Measurements from ENCODE around the gene ABCA7. TPM values are rescaled to one million over a fixed set of nuclear protein-coding genes. Genes with fewer than 3 reads are reported as not detected.

Gene ABCA7
- total and polyA plus RNA-seq, 2 of the 13 experiments (the other 11 are each of a cell fraction or from before 2014, with no cell fraction given) = 4.4 to 32.4 TPM

DNA sequence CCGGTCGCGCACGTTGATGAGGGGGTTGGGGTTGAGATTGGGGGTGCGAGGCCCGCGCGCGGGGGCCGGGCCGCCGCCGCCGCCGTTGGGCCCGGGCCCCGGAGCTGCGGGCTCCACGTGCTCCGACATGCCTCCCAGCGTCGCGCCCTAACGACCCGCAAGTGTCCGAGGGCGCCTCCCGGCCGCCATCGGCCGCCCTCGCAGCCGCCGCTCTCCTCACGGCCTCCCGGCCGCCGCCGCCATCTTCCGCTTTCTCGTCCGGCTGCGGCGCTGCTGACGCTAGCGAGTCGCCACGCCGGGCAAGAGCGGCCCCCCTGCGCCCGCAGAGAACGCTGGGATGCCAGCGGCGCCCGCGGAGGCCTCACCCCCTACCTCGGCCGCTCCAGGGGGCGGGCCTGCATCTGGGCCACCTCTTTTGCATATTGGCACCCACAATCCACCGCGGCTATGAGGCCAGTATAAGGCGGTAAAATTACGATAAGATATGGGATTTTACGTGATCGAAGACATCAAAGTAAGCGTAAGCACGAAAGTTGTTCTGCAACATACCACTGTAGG lies 19.0 kb upstream of the ABCA7 start, which contains the start of gene TMEM259 (continued):
- TF ChIP-seq, protein P1, sequence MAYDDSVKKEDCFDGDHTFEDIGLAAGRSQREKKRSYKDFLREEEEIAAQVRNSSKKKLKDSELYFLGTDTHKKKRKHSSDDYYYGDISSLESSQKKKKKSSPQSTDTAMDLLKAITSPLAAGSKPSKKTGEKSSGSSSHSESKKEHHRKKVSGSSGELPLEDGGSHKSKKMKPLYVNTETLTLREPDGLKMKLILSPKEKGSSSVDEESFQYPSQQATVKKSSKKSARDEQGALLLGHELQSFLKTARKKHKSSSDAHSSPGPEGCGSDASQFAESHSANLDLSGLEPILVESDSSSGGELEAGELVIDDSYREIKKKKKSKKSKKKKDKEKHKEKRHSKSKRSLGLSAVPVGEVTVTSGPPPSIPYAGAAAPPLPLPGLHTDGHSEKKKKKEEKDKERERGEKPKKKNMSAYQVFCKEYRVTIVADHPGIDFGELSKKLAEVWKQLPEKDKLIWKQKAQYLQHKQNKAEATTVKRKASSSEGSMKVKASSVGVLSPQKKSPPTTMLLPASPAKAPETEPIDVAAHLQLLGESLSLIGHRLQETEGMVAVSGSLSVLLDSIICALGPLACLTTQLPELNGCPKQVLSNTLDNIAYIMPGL (CRISPR knock-in tag; IDR thresholded peaks at IDR 0.05; ENCODE audit: borderline replicate concordance in 1 of 2, low read depth in 1 of 2) = peak in 1 of 2 experiments; percentile 90; a peak in 1 of 4 replicates
- TF ChIP-seq MATR3 (CRISPR knock-in tag; IDR thresholded peaks at IDR 0.05) (no peak), ZFY (CRISPR knock-in tag; IDR thresholded peaks at IDR 0.05) (peak; percentile 84), ARHGAP35 (CRISPR knock-in tag; IDR thresholded peaks at IDR 0.05; ENCODE audit: borderline replicate concordance) (no peak), NR0B2 (CRISPR knock-in tag; IDR thresholded peaks at IDR 0.05) (no peak), ZNF883 (CRISPR knock-in tag; IDR thresholded peaks at IDR 0.05; ENCODE audit: not compliant biosample characterization) (no peak), ZNF3 (CRISPR knock-in tag; IDR thresholded peaks at IDR 0.05) (no peak), CENPX (CRISPR knock-in tag; IDR thresholded peaks at IDR 0.05) (no peak), ZSCAN31 (CRISPR knock-in tag; IDR thresholded peaks at IDR 0.05; ENCODE audit: low read depth) (no peak; the same call in 1 of the 2 replicates), ZNF12 (CRISPR knock-in tag; IDR thresholded peaks at IDR 0.05) (no peak), ZNF512B (CRISPR knock-in tag; IDR thresholded peaks at IDR 0.05; ENCODE audit: borderline replicate concordance) (no peak), SALL1 (CRISPR knock-in tag; IDR thresholded peaks at IDR 0.05) (no peak), TBX2 (CRISPR knock-in tag; IDR thresholded peaks at IDR 0.05; ENCODE audit: borderline replicate concordance) (no peak), PHF21A (CRISPR knock-in tag; IDR thresholded peaks at IDR 0.05) (peak; percentile 49; the same call in 1 of the 2 replicates), MXD1 (CRISPR knock-in tag; IDR thresholded peaks at IDR 0.05) (no peak), MTF1 (CRISPR knock-in tag; IDR thresholded peaks at IDR 0.05) (no peak), CCDC6 (CRISPR knock-in tag; IDR thresholded peaks at IDR 0.05) (no peak), NFKB2 (CRISPR knock-in tag; IDR thresholded peaks at IDR 0.05; ENCODE audit: borderline replicate concordance) (no peak), KDM5B (CRISPR knock-in tag; IDR thresholded peaks at IDR 0.05; ENCODE audit: borderline replicate concordance) (no peak)
- TF ChIP-seq, protein P2, sequence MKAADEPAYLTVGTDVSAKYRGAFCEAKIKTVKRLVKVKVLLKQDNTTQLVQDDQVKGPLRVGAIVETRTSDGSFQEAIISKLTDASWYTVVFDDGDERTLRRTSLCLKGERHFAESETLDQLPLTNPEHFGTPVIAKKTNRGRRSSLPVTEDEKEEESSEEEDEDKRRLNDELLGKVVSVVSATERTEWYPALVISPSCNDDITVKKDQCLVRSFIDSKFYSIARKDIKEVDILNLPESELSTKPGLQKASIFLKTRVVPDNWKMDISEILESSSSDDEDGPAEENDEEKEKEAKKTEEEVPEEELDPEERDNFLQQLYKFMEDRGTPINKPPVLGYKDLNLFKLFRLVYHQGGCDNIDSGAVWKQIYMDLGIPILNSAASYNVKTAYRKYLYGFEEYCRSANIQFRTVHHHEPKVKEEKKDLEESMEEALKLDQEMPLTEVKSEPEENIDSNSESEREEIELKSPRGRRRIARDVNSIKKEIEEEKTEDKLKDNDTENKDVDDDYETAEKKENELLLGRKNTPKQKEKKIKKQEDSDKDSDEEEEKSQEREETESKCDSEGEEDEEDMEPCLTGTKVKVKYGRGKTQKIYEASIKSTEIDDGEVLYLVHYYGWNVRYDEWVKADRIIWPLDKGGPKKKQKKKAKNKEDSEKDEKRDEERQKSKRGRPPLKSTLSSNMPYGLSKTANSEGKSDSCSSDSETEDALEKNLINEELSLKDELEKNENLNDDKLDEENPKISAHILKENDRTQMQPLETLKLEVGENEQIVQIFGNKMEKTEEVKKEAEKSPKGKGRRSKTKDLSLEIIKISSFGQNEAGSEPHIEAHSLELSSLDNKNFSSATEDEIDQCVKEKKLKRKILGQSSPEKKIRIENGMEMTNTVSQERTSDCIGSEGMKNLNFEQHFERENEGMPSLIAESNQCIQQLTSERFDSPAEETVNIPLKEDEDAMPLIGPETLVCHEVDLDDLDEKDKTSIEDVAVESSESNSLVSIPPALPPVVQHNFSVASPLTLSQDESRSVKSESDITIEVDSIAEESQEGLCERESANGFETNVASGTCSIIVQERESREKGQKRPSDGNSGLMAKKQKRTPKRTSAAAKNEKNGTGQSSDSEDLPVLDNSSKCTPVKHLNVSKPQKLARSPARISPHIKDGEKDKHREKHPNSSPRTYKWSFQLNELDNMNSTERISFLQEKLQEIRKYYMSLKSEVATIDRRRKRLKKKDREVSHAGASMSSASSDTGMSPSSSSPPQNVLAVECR (CRISPR knock-in tag; IDR thresholded peaks at IDR 0.05; ENCODE audit: borderline replicate concordance) = peak; percentile 77; the same call in 1 of the 2 replicates

Measured in HepG2 (cell line).